ENCODE data around the gene MEGF6. TPM values are rescaled to one million over a fixed set of nuclear protein-coding genes. Genes with fewer than 3 reads are reported as not detected.

Gene MEGF6
- 43.4 TPM for total RNA-seq

GRCh38 chr1:3611170-3612019, at the start of gene MEGF6:
MEGF6 (minus strand) TSS chr1:3611508; CDS start chr1:3611268, 240 bp downstream.
- peak; percentile 57 for DNase-seq (ENCODE audit: low spot score)

GRCh38 chr1:3660704-3661103, 49.4 kb upstream of the MEGF6 start:
- DNase-seq (ENCODE audit: low spot score) = no peak

- DNase-seq (ENCODE audit: low spot score) = no peak
These were observed 47.8 kb upstream of the MEGF6 start for GRCh38 chr1:3659093-3659492.

GRCh38 chr1:3658231-3658615, 46.9 kb upstream of the MEGF6 start:
- DNase-seq (ENCODE audit: low spot score) = no peak

GRCh38 chr1:3657578-3658230, 46.4 kb upstream of the MEGF6 start:
- no peak for DNase-seq (ENCODE audit: low spot score)

- DNase-seq (ENCODE audit: low spot score) = no peak
These were observed 45.8 kb upstream of the MEGF6 start for GRCh38 chr1:3657096-3657475.

- no peak for DNase-seq (ENCODE audit: low spot score)
These were observed 45.3 kb upstream of the MEGF6 start for GRCh38 chr1:3656450-3657095.

GRCh38 chr1:3654549-3655281, 43.4 kb upstream of the MEGF6 start:
- no peak for DNase-seq (ENCODE audit: low spot score)

GRCh38 chr1:3653286-3653618, 41.9 kb upstream of the MEGF6 start:
- DNase-seq (ENCODE audit: low spot score) = no peak

GRCh38 chr1:3652548-3653285, 41.4 kb upstream of the MEGF6 start:
- DNase-seq (ENCODE audit: low spot score) = no peak

- no peak for DNase-seq (ENCODE audit: low spot score)
These were observed 40.7 kb upstream of the MEGF6 start, which contains the start of gene TP73 for GRCh38 chr1:3651930-3652547. TP73 (plus strand) TSS chr1:3652516; CDS start chr1:3682366, 29,850 bp downstream.

- no peak for DNase-seq (ENCODE audit: low spot score)
These were observed 40.0 kb upstream of the MEGF6 start for GRCh38 chr1:3651026-3651929.

- DNase-seq (ENCODE audit: low spot score) = no peak
These were observed 39.1 kb upstream of the MEGF6 start for GRCh38 chr1:3650248-3651025.

GRCh38 chr1:3649342-3650247, 38.3 kb upstream of the MEGF6 start, which contains the start of gene WRAP73:
WRAP73 (minus strand) TSS chr1:3650103; CDS start chr1:3649999, 104 bp downstream.
- DNase-seq (ENCODE audit: low spot score) = peak; percentile 90

GRCh38 chr1:3646596-3646995, 35.3 kb upstream of the MEGF6 start:
- DNase-seq (ENCODE audit: low spot score) = no peak

- DNase-seq (ENCODE audit: low spot score) = no peak
These were observed 34.5 kb upstream of the MEGF6 start for GRCh38 chr1:3645666-3646355.

GRCh38 chr1:3645247-3645646, 33.9 kb upstream of the MEGF6 start:
- no peak for DNase-seq (ENCODE audit: low spot score)
